GM12801 (cell line): Measurements from ENCODE around the gene TTC17.

Experiments used
- CTCF ChIP-seq: IDR thresholded peaks from one replicate; pipeline ENCODE4 v1.5.1; 2011; ENCODE audit warnings: control low read depth; ENCODE audit not compliant: insufficient read length; ENCODE audit errors: extremely low read depth

TTC17 gene

GRCh38 chr11:43358801-43359421 is at the start of gene TTC17:
Gene TTC17 (plus strand): TSS chr11:43358920. CDS start chr11:43358955, 35 bp downstream.
- TF ChIP-seq CTCF: no peak

- no peak for TF ChIP-seq CTCF
Observed at GRCh38 chr11:43311791-43312607, 46.7 kb upstream of the TTC17 start, which contains the start of gene API5. Gene API5 (plus strand): TSS chr11:43311996. CDS start chr11:43312128, 132 bp downstream.

- no peak for TF ChIP-seq CTCF
Observed at GRCh38 chr11:43315966-43316365, 42.8 kb upstream of the TTC17 start.

- TF ChIP-seq CTCF: no peak
Observed at GRCh38 chr11:43316451-43316850, 42.3 kb upstream of the TTC17 start.

- no peak for TF ChIP-seq CTCF
Observed at GRCh38 chr11:43327987-43328386, 30.7 kb upstream of the TTC17 start.

GRCh38 chr11:43328482-43328881 is 30.2 kb upstream of the TTC17 start:
- no peak for TF ChIP-seq CTCF

- TF ChIP-seq CTCF: no peak
Observed at GRCh38 chr11:43341159-43341558, 17.6 kb upstream of the TTC17 start.
